Activated naive CD4-positive, alpha-beta T cell treated with anti-CD3 and anti-CD28 coated beads, Interleukin-2, amount 10 ng/mL, durations not matched to agents 7 days and 5 days (primary cell): ENCODE results near the gene PLEKHG7.
"Not testable (repeated sequence)": the region's sequence is repeated elsewhere in the genome, so short reads cannot be mapped to it uniquely, and the experiment has no call there.

Source experiments
- CTCF ChIA-PET: fragments of 350-600 bp; sonication (Branson Sonifier 250); formaldehyde crosslinking; loops from one replicate; lab custom pipeline; 2021; ENCODE audit warnings: antibody characterized with exemption; lab: Charles Lee
- DNase-seq: peaks from one replicate; pipeline ENCODE4 v3.0.0-alpha.2; 2020
- H3K27ac Mint-ChIP-seq: one replicate; pipeline ENCODE4 v1.8.0; 2021; ENCODE audit warnings: mild to moderate bottlenecking, moderate library complexity, mixed read lengths
- H3K27me3 Mint-ChIP-seq: one replicate; pipeline ENCODE4 v1.8.0; 2021; ENCODE audit warnings: mild to moderate bottlenecking, mixed read lengths
- H3K36me3 Mint-ChIP-seq: one replicate; pipeline ENCODE4 v1.8.0; 2021; ENCODE audit warnings: mixed read lengths
- H3K4me1 Mint-ChIP-seq: one replicate; pipeline ENCODE4 v1.8.0; 2021; ENCODE audit warnings: mixed read lengths
- H3K4me3 Mint-ChIP-seq: one replicate; pipeline ENCODE4 v1.8.0; 2021; ENCODE audit warnings: mild to moderate bottlenecking, moderate library complexity, mixed read lengths
- H3K9me3 Mint-ChIP-seq: one replicate; pipeline ENCODE4 v1.8.0; 2021; ENCODE audit warnings: mixed read lengths

PLEKHG7 gene

DNA sequence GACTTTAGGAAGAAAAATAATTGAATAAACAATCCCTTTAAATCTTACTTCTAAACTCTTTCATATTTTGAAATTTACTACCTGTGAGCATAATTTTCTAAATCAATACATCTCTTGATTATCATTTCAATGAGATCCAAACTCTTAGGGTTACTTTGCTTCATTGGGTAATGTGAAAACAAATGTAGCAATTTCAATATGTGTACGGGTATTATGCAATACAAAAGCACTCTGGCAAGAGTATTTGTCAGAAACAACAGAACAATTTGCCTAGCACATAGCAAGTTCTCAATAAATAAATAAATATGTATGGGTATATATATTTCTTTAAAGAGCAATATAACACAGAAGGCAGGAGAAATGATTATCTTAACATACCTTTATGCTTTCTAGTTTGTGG is 77.1 kb downstream of the PLEKHG7 start:
- H3K36me3 Mint-ChIP-seq = peaks cover 19% of the 10 kb centered on the region
- H3K9me3 Mint-ChIP-seq = no peaks in the 10 kb centered on the region
- H3K27me3 Mint-ChIP-seq = no peaks in the 10 kb centered on the region
- no peak for DNase-seq
- H3K4me3 Mint-ChIP-seq = no peak overlapping the region
- peaks cover 7% of the 10 kb centered on the region for H3K4me1 Mint-ChIP-seq
- no peak overlapping the region for H3K27ac Mint-ChIP-seq
- CTCF ChIA-PET = no interaction called here

DNA sequence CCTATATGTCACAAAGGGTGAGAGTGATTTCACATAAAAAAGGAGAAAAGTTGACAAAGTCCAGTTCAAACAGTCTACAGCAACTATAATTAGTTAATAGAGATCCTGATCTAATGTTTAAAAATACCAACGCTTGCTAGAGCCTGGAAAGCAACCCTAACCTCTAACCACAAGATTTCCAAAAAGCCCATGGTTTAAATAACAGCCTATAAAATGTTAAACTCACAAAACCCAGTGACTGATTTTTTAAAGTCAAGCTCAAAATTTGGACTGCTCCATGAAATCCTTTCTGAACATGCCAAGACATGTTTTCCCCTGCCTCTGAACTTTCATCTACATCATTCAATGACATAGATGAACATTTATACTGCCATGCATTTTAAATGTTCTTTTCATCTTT is 81.6 kb downstream of the PLEKHG7 start:
- Mint-ChIP-seq H3K36me3 (peaks cover 8% of the 10 kb centered on the region), H3K27ac (no peak overlapping the region), H3K27me3 (no peaks in the 10 kb centered on the region), H3K4me1 (peaks cover 7% of the 10 kb centered on the region), H3K4me3 (no peak overlapping the region), H3K9me3 (no peaks in the 10 kb centered on the region)
- DNase-seq = no peak
- CTCF ChIA-PET = interaction anchor here (0.9 to 2.0 kb wide), 4 partner anchors 198 to 613 kb away, joined by 3 to 13 read pairs (median 6); no protein-coding TSS in a partner anchor

DNA sequence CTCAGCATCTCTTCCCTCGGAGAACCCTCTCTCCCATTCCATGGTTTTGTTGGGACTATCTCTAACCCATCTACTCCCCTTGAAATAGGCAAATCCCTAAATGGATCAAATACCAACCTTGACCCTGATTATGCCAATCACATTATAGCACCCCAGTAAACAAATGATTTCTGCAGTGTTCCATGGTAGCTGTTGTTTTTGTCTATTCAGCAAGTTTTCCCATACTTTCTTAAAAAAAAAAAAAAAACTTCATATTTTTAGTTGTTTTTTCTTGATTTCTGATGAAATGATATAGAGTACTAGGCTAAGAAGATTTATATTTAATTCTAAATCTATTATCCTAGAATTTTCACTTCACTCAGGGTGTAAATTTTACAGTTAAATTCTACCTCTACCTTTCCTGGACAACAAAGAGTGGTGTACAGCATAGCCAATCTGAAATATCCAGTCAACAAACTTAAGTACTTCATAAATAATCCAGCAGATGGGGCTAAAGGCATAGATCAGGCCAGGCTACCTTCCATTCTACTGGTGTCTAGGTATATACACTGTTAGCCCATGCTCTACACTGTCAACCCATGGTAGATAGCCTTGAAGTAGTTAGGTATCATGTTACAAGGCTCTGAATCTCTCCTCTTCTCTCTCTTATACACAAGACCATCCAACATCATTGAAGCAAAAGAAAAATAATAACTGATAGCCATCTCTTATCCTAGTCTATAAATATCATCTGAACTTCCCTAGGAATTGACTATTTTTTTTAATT is 82.2 kb downstream of the PLEKHG7 start:
- Mint-ChIP-seq H3K4me3 (no peak overlapping the region), H3K27me3 (no peaks in the 10 kb centered on the region), H3K36me3 (peaks cover 13% of the 10 kb centered on the region), H3K9me3 (no peaks in the 10 kb centered on the region), H3K4me1 (peaks cover 7% of the 10 kb centered on the region), H3K27ac (no peak overlapping the region)
- peak; percentile 38 for DNase-seq
- CTCF ChIA-PET = interaction anchor here (0.6 to 2.0 kb wide), 8 partner anchors 14 to 1194 kb away, joined by 3 to 13 read pairs (median 3); no protein-coding TSS in a partner anchor

DNA sequence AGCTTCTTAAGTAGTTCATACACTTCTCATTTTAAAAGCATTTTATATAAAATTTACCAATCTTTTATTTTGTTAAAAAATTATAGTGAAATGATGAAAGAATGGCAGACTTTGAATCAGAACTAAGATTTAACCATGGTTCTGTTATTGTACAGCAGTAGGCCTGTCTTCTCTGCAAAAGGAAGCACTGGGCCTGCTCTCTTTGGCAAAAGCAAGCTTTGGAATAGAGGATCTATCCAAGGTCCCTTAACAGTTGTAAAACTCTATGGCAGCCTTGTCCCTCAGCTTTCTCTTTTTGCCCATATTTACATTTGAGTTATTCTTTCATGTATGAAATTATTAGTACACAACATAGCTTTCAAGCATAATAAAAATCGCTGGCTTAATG is 82.8 kb downstream of the PLEKHG7 start:
- Mint-ChIP-seq H3K27ac (no peak overlapping the region), H3K4me3 (no peak overlapping the region), H3K4me1 (peaks cover 7% of the 10 kb centered on the region), H3K27me3 (no peaks in the 10 kb centered on the region), H3K36me3 (peaks cover 19% of the 10 kb centered on the region), H3K9me3 (peaks cover 3% of the 10 kb centered on the region)
- CTCF ChIA-PET = interaction anchor here (0.6 to 2.0 kb wide), 8 partner anchors 13 to 1194 kb away, joined by 3 to 13 read pairs (median 3); no protein-coding TSS in a partner anchor
- no peak for DNase-seq

DNA sequence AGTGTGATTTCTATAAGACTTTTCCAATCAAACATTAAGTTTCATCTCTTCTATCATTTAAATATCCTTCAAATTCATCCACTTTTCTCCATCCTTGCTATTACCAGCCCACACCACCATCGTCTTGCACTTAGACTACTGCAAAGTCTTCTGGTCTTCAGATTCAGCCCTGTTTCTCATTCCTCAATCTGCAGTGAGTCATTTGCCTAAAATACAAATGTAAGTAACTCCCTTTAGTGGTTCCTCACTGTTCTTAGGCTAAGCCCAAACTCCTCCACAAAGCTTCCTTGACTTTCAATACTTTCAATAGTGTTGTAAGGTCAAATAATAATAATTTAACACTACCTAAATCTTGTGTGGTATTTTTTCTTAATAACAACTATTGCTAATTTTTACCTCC is 83.3 kb downstream of the PLEKHG7 start:
- peaks cover 7% of the 10 kb centered on the region for H3K9me3 Mint-ChIP-seq
- no peak overlapping the region for H3K4me3 Mint-ChIP-seq
- peaks cover 7% of the 10 kb centered on the region for H3K4me1 Mint-ChIP-seq
- H3K27ac Mint-ChIP-seq = no peak overlapping the region
- CTCF ChIA-PET = interaction anchor here (0.6 to 2.0 kb wide), 8 partner anchors 13 to 1193 kb away, joined by 3 to 13 read pairs (median 3); no protein-coding TSS in a partner anchor
- no peak for DNase-seq
- no peaks in the 10 kb centered on the region for H3K27me3 Mint-ChIP-seq
- peaks cover 24% of the 10 kb centered on the region for H3K36me3 Mint-ChIP-seq

DNA sequence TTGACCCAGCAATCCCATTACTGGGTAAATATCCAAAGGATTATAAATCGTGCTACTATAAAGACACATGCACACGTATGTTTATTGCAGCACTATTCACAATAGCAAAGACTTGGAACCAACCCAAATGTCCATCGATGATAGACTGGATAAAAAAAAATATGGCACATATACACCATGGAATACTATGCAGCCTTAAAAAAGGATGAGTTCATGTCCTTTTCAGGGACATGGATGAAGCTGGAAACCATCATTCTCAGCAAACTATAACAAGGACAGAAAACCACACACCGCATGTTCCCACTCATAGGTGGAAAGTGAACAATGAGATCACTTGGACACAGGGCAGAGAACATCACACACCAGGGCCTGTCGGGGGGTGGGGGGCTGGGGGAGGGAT is 91.6 kb downstream of the PLEKHG7 start:
- DNase-seq, H3K27me3 Mint-ChIP-seq, H3K4me3 Mint-ChIP-seq, CTCF ChIA-PET, H3K4me1 Mint-ChIP-seq, H3K27ac Mint-ChIP-seq: not testable (repeated sequence)
- H3K9me3 Mint-ChIP-seq = peaks cover 25% of the 10 kb centered on the region
- H3K36me3 Mint-ChIP-seq = peaks cover 60% of the 10 kb centered on the region

DNA sequence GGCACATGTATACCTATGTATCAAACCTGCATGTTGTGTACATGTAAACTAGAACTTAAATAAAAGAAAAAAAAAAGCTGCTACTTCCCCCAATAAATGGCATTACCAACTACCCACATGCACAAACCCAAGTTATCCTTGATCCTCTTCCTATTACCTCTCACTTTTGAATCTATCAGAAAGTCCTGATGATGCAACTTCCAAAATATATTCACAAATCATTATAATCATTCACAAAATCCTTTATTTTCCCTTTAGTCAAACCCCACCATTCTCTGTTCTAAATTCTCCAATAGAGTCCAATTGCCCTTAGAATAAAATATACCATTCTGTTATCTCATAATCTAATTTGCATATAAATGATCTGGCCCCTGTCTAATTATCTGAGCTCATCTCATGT is 92.0 kb downstream of the PLEKHG7 start:
- Mint-ChIP-seq H3K27me3 (no peaks in the 10 kb centered on the region), H3K4me1 (no peaks in the 10 kb centered on the region), H3K4me3 (no peak overlapping the region), H3K27ac (no peak overlapping the region), H3K36me3 (peaks cover 56% of the 10 kb centered on the region), H3K9me3 (peaks cover 25% of the 10 kb centered on the region)
- CTCF ChIA-PET = interaction anchor here (1.4 kb wide), 1 partner anchor 28 kb away, joined by 3 read pairs; no protein-coding TSS in a partner anchor
- DNase-seq = no peak

DNA sequence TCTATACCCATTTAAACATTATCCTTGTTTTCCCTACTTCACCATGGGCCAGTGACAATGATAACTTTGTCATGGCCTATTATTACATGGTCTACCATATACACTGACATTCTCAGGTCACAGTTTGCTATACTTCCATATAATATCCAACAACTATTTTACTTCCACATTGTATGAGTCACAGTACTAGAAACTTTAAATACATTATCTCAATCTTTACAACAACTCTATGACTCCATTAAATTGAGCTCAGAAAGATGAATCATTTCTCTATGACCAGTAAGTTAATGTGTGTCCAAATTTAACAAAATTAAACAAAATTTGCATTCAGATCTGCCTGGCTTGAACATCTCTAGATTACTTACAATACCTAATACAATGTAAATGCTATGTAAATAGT is 93.9 kb downstream of the PLEKHG7 start:
- DNase-seq = no peak
- Mint-ChIP-seq H3K4me1 (no peaks in the 10 kb centered on the region), H3K9me3 (peaks cover 12% of the 10 kb centered on the region), H3K27me3 (no peaks in the 10 kb centered on the region), H3K4me3 (no peak overlapping the region), H3K27ac (no peak overlapping the region), H3K36me3 (peaks cover 47% of the 10 kb centered on the region)
- CTCF ChIA-PET = no interaction called here

DNA sequence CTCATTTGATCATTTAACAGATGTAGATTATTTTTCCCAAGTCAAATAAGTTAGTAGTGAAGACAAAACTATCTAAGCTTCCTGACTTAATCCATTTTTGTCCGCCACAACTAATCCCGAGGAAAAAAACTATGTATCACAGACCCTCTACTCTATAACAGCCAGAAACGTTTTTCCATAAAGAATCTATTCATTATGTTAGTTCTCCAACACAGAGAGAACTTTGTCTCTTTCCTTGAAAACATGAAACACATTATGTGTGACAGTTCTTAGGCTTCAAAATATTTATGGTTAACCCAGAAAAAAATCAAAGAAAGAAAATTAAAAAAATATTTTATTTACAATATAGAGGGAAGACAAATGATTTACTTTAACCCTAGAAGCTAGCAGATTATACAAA is 100.1 kb downstream of the PLEKHG7 start:
- no peaks in the 10 kb centered on the region for H3K4me1 Mint-ChIP-seq
- DNase-seq = no peak
- H3K9me3 Mint-ChIP-seq = no peaks in the 10 kb centered on the region
- CTCF ChIA-PET = no interaction called here
- no peak overlapping the region for H3K4me3 Mint-ChIP-seq
- peaks cover 39% of the 10 kb centered on the region for H3K36me3 Mint-ChIP-seq
- H3K27me3 Mint-ChIP-seq = no peaks in the 10 kb centered on the region
- no peak overlapping the region for H3K27ac Mint-ChIP-seq

DNA sequence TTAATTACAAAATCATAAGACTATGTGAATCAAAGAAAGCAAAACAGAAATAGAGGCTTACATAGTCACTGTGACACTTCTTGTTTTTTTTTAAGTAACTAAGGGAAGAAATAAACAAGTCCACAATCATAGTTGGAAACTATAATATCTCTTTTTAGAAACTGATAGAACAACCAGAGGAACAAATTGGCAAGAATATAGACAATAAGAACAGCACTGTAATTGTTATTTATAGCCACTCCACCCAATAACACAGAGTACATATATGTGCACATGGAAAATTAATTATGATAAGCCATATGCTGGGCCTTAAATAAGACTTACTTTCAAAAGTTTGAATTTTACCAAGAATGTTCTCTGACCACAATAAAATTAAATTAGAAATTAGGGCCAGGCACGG is 101.1 kb downstream of the PLEKHG7 start:
- Mint-ChIP-seq H3K9me3 (no peaks in the 10 kb centered on the region), H3K27ac (no peak overlapping the region), H3K36me3 (peaks cover 41% of the 10 kb centered on the region), H3K4me3 (no peak overlapping the region), H3K4me1 (no peaks in the 10 kb centered on the region), H3K27me3 (no peaks in the 10 kb centered on the region)
- no peak for DNase-seq
- CTCF ChIA-PET = no interaction called here

DNA sequence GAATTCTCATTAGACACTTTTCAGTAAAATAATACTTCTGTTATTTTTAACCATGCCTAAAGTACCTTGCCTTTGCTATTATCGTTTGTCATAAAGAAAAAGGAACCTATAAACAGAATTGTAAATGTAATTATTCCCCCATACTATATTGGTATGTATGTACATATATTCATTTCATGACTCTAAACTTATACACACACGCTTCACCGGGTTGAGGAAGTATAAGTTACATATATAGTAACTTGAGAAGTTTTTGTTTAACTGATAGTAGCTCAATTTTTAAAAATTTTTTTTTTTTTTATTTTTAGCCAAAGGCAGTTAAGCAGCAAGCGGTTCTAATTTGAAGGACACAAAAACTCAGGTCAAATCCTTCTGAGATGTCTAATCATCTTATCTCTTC is 107.6 kb downstream of the PLEKHG7 start:
- peaks cover 34% of the 10 kb centered on the region for H3K36me3 Mint-ChIP-seq
- no peaks in the 10 kb centered on the region for H3K4me1 Mint-ChIP-seq
- H3K4me3 Mint-ChIP-seq = no peak overlapping the region
- DNase-seq = no peak
- H3K9me3 Mint-ChIP-seq = no peaks in the 10 kb centered on the region
- no peaks in the 10 kb centered on the region for H3K27me3 Mint-ChIP-seq
- CTCF ChIA-PET = no interaction called here
- no peak overlapping the region for H3K27ac Mint-ChIP-seq

DNA sequence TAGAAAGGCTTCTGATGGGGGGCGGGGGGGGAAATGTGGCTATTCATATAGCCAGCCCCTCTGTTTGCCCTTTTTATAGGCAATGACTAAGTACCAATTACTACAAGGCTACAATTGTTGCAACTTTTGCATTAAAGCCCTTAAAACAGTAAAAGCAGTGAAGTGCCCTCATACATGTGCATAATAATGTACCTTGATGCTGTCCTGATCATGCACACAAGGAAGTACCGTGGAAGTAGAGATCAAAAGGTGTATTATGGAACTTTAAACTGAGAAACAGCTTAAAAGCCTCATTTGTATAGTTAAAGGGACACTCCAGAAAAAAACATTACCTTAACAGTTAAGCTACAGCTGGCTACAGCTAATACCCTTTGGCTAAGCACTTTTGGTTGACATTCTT is 111.8 kb downstream of the PLEKHG7 start:
- DNase-seq = no peak
- Mint-ChIP-seq H3K27ac (no peak overlapping the region), H3K27me3 (no peaks in the 10 kb centered on the region), H3K36me3 (peaks cover 13% of the 10 kb centered on the region), H3K4me1 (no peaks in the 10 kb centered on the region), H3K9me3 (no peaks in the 10 kb centered on the region), H3K4me3 (no peak overlapping the region)
- CTCF ChIA-PET = interaction anchor here (0.7 kb wide), 1 partner anchor 13 kb away, joined by 3 read pairs; no protein-coding TSS in a partner anchor

DNA sequence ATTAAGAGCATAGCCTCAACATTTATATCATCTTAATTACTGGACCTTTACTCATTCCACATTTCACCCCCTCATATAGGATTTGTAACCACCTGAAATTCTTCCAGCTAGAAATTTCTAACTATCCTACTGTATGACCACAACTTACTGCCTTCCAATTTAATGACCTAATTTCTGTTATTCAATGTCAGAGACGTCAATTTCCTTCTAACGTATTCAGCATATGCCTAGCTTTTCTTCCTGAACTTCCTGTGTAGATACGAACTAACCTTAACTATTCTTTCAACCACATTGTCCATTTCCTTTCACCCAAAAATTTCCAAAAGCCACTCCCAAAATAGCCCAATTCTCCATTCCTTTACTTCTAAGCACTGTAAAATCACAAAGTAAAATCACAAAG is 118.4 kb downstream of the PLEKHG7 start:
- Mint-ChIP-seq H3K36me3 (peaks cover 4% of the 10 kb centered on the region), H3K27me3 (no peaks in the 10 kb centered on the region), H3K4me1 (no peaks in the 10 kb centered on the region), H3K4me3 (no peak overlapping the region), H3K9me3 (no peaks in the 10 kb centered on the region), H3K27ac (no peak overlapping the region)
- CTCF ChIA-PET = interaction anchor here (1.2 kb wide), 1 partner anchor 10 kb away, joined by 3 read pairs; no protein-coding TSS in a partner anchor
- no peak for DNase-seq
